HEK293 (cell line): ENCODE results near the gene PAK2.

Experiments used
- CTCF ChIA-PET: fragments of 350-600 bp; formaldehyde crosslinking; extraction: SDS; loops from one replicate; lab custom pipeline; 2021; ENCODE audit warnings: antibody characterized with exemption; lab: Yijun Ruan, JAX
- POLR2A ChIA-PET: fragments of 300-600 bp; formaldehyde crosslinking; extraction: SDS; loops from one replicate; lab custom pipeline; 2020; ENCODE audit warnings: antibody characterized with exemption, inconsistent platforms; lab: Yijun Ruan, JAX
- H3K27ac ChIP-seq: fragments of 200-500 bp; sonication (Bioruptor generic); 2 replicates; pipeline ENCODE4 v1.5.1; 2014; ENCODE audit warnings: low read depth, low read length, control low read depth, inconsistent platforms; ENCODE audit errors: extremely low read depth
- H3K36me3 ChIP-seq, 2 experiments: fragments of 200-500 bp in 1 of 2; sonication (Bioruptor generic) in 1 of 2; 1 replicate in 1 of 2; 2 replicates in 1 of 2; pipeline ENCODE4 v1.5.1; 2014 to 2017; ENCODE audit warnings: inconsistent platforms in 2 of 2, low read length in 2 of 2; ENCODE audit not compliant: control insufficient read depth in 2 of 2, insufficient read depth in 1 of 2
- H3K4me1 ChIP-seq: fragments of 200-500 bp; sonication (Bioruptor generic); 2 replicates; pipeline ENCODE4 v1.5.1; 2014; ENCODE audit warnings: mild to moderate bottlenecking, low read length, inconsistent platforms; ENCODE audit not compliant: control insufficient read depth, insufficient read depth
- H3K4me3 ChIP-seq: 2 replicates; pipeline ENCODE4 v1.5.1; 2011; ENCODE audit warnings: low read depth, mild to moderate bottlenecking, control low read depth, low read length, moderate library complexity
- H3K9me3 ChIP-seq: fragments of 200-500 bp; sonication (Bioruptor generic); 2 replicates; pipeline ENCODE4 v1.5.1; 2014; ENCODE audit warnings: low read depth, low read length, inconsistent platforms; ENCODE audit not compliant: control insufficient read depth, insufficient read depth
- GLI2 ChIP-seq: fragments of 450-650 bp; formaldehyde crosslinking; IDR thresholded peaks from 2 replicates; pipeline ENCODE4; 2017; ENCODE audit warnings: missing biosample characterization, missing genetic modification characterization, low read depth, borderline replicate concordance
- IKZF3 ChIP-seq: fragments of 450-650 bp; IDR thresholded peaks from 2 replicates; pipeline ENCODE4 v1.5.0; 2018; ENCODE audit warnings: missing biosample characterization, mild to moderate bottlenecking, missing genetic modification characterization, moderate library complexity
- KLF8 ChIP-seq: fragments of 450-650 bp; formaldehyde crosslinking; IDR thresholded peaks from 2 replicates; pipeline ENCODE4 v1.5.1; 2016; ENCODE audit warnings: missing biosample characterization, missing genetic modification characterization
- PRDM6 ChIP-seq: fragments of 450-650 bp; formaldehyde crosslinking; IDR thresholded peaks from 2 replicates; pipeline ENCODE4 v1.5.1; 2017; ENCODE audit warnings: missing biosample characterization, missing genetic modification characterization
- SETDB1 ChIP-seq: IDR thresholded peaks from one replicate; pipeline ENCODE4 v1.6.1; 2017; ENCODE audit warnings: mild to moderate bottlenecking, low read length, moderate library complexity, mixed read lengths; ENCODE audit not compliant: insufficient read length
- TRIM28 ChIP-seq: IDR thresholded peaks from 2 replicates; pipeline ENCODE4 v1.6.1; 2011; ENCODE audit warnings: low read length, control low read depth, borderline replicate concordance
- ZBTB6 ChIP-seq: fragments of 450-650 bp; formaldehyde crosslinking; IDR thresholded peaks from 2 replicates; pipeline ENCODE4 v1.5.1; 2017; ENCODE audit warnings: missing biosample characterization, missing genetic modification characterization
- ZFP37 ChIP-seq: fragments of 450-650 bp; formaldehyde crosslinking; IDR thresholded peaks from 2 replicates; pipeline ENCODE4 v1.5.1; 2016; ENCODE audit warnings: missing biosample characterization, missing genetic modification characterization
- ZIC2 ChIP-seq: fragments of 450-650 bp; formaldehyde crosslinking; IDR thresholded peaks from 2 replicates; pipeline ENCODE4 v1.5.1; 2016; ENCODE audit warnings: missing biosample characterization, missing genetic modification characterization
- ZNF138 ChIP-seq: fragments of 450-650 bp; formaldehyde crosslinking; IDR thresholded peaks from 2 replicates; pipeline ENCODE4 v1.5.1; 2016; ENCODE audit warnings: missing biosample characterization, missing genetic modification characterization, borderline replicate concordance
- ZNF19 ChIP-seq: fragments of 450-650 bp; formaldehyde crosslinking; IDR thresholded peaks from 2 replicates; pipeline ENCODE4; 2016; ENCODE audit warnings: missing biosample characterization, missing genetic modification characterization, low read depth
- ZNF24 ChIP-seq: fragments of 450-650 bp; formaldehyde crosslinking; IDR thresholded peaks from 2 replicates; pipeline ENCODE4 v1.5.1; 2016; ENCODE audit warnings: missing biosample characterization, missing genetic modification characterization
- ZNF266 ChIP-seq: fragments of 450-650 bp; formaldehyde crosslinking; IDR thresholded peaks from 2 replicates; pipeline ENCODE4 v1.5.1; 2016; ENCODE audit warnings: missing biosample characterization, missing genetic modification characterization, low read depth
- ZNF280C ChIP-seq: fragments of 450-650 bp; formaldehyde crosslinking; IDR thresholded peaks from 2 replicates; pipeline ENCODE4 v1.5.1; 2016; ENCODE audit warnings: missing biosample characterization, missing genetic modification characterization
- ZNF292 ChIP-seq: fragments of 450-650 bp; formaldehyde crosslinking; IDR thresholded peaks from 2 replicates; pipeline ENCODE4 v1.5.1; 2016; ENCODE audit warnings: low read depth, missing biosample characterization, missing genetic modification characterization, borderline replicate concordance
- ZNF324 ChIP-seq: fragments of 450-650 bp; formaldehyde crosslinking; IDR thresholded peaks from 2 replicates; pipeline ENCODE4 v1.5.1; 2016; ENCODE audit warnings: missing biosample characterization, missing genetic modification characterization
- ZNF416 ChIP-seq: fragments of 450-650 bp; formaldehyde crosslinking; IDR thresholded peaks from 2 replicates; pipeline ENCODE4 v1.5.1; 2016; ENCODE audit warnings: missing biosample characterization, missing genetic modification characterization
- ZNF488 ChIP-seq: fragments of 450-650 bp; formaldehyde crosslinking; IDR thresholded peaks from 2 replicates; pipeline ENCODE4 v1.5.1; 2016; ENCODE audit warnings: missing biosample characterization, missing genetic modification characterization
- ZNF513 ChIP-seq: fragments of 450-650 bp; IDR thresholded peaks from 2 replicates; pipeline ENCODE4 v1.5.1; 2018; ENCODE audit warnings: missing biosample characterization, missing genetic modification characterization
- ZNF521 ChIP-seq: fragments of 450-650 bp; formaldehyde crosslinking; IDR thresholded peaks from 2 replicates; pipeline ENCODE4 v1.5.1; 2017; ENCODE audit warnings: missing biosample characterization, mild to moderate bottlenecking, missing genetic modification characterization
- ZNF558 ChIP-seq: fragments of 450-650 bp; formaldehyde crosslinking; IDR thresholded peaks from 2 replicates; pipeline ENCODE4 v1.5.1; 2016; ENCODE audit warnings: missing biosample characterization, missing genetic modification characterization
- ZNF560 ChIP-seq: fragments of 450-650 bp; formaldehyde crosslinking; IDR thresholded peaks from 2 replicates; pipeline ENCODE4 v1.5.1; 2017; ENCODE audit warnings: missing biosample characterization, missing genetic modification characterization, borderline replicate concordance
- ZNF600 ChIP-seq: fragments of 450-650 bp; formaldehyde crosslinking; IDR thresholded peaks from 2 replicates; pipeline ENCODE4 v1.5.1; 2016; ENCODE audit warnings: missing biosample characterization, missing genetic modification characterization
- ZNF654 ChIP-seq: fragments of 450-650 bp; formaldehyde crosslinking; IDR thresholded peaks from 2 replicates; pipeline ENCODE4 v1.5.1; 2016; ENCODE audit warnings: low read depth, missing biosample characterization, missing genetic modification characterization
- ZNF658 ChIP-seq: fragments of 450-650 bp; formaldehyde crosslinking; IDR thresholded peaks from 2 replicates; pipeline ENCODE4; 2016; ENCODE audit warnings: missing biosample characterization, missing genetic modification characterization
- ZNF791 ChIP-seq: fragments of 450-650 bp; formaldehyde crosslinking; IDR thresholded peaks from 2 replicates; pipeline ENCODE4 v1.5.1; 2016; ENCODE audit warnings: missing biosample characterization, missing genetic modification characterization
- ZNF792 ChIP-seq: fragments of 450-650 bp; formaldehyde crosslinking; IDR thresholded peaks from 2 replicates; pipeline ENCODE4 v1.5.1; 2016; ENCODE audit warnings: missing biosample characterization, missing genetic modification characterization
- ZNF843 ChIP-seq: fragments of 450-650 bp; formaldehyde crosslinking; IDR thresholded peaks from 2 replicates; pipeline ENCODE4 v1.5.1; 2016; ENCODE audit warnings: missing biosample characterization, missing genetic modification characterization

Gene PAK2

GRCh38 chr3:196774848-196775422 lies 35.3 kb downstream of the PAK2 start:
- no peak overlapping the region for H3K27ac ChIP-seq
- H3K36me3 ChIP-seq = peaks cover 0 to 3% of the 10 kb centered on the region in 2 experiments; a peak in 1 of 3 replicates
- H3K4me3 ChIP-seq = no peak overlapping the region
- POLR2A ChIA-PET = no interaction called here
- H3K9me3 ChIP-seq = no peaks in the 10 kb centered on the region
- H3K4me1 ChIP-seq = peaks cover 6% of the 10 kb centered on the region; the same call in 1 of the 2 replicates
- TF ChIP-seq ZIC2 (tag by site-specific recombination) (no peak), ZFP37 (no peak), PRDM6 (tag by site-specific recombination) (no peak), IKZF3 (tag by site-specific recombination) (no peak), ZNF521 (tag by site-specific recombination) (no peak), ZBTB6 (tag by site-specific recombination) (no peak), ZNF292 (tag by site-specific recombination) (no peak), ZNF792 (no peak), KLF8 (tag by site-specific recombination) (no peak), ZNF266 (no peak), ZNF324 (tag by site-specific recombination) (no peak), ZNF654 (tag by site-specific recombination) (no peak), ZNF600 (tag by site-specific recombination) (no peak), ZNF843 (tag by site-specific recombination) (no peak), ZNF560 (no peak), TRIM28 (no peak)
- CTCF ChIA-PET = interaction anchor here (0.6 to 0.7 kb wide), 2 partner anchors 262 to 942 kb away, joined by 3 read pairs; no protein-coding TSS in a partner anchor

GRCh38 chr3:196775938-196776337 lies 36.3 kb downstream of the PAK2 start:
- peaks cover 0 to 4% of the 10 kb centered on the region in 2 experiments; a peak in 1 of 3 replicates for H3K36me3 ChIP-seq
- POLR2A ChIA-PET = no interaction called here
- no peaks in the 10 kb centered on the region for H3K9me3 ChIP-seq

GRCh38 chr3:196777836-196778235 lies 38.2 kb downstream of the PAK2 start:
- ChIA-PET CTCF (interaction anchor here (0.6 kb wide), 1 partner anchor 15 kb away, joined by 3 read pairs; no protein-coding TSS in a partner anchor), POLR2A (no interaction called here)
- H3K9me3 ChIP-seq = no peaks in the 10 kb centered on the region
- H3K4me1 ChIP-seq = peaks cover 2% of the 10 kb centered on the region; the same call in 1 of the 2 replicates
- no peak overlapping the region for H3K27ac ChIP-seq
- H3K36me3 ChIP-seq = peaks cover 0 to 7% of the 10 kb centered on the region in 2 experiments; a peak in 1 of 3 replicates
- no peak overlapping the region for H3K4me3 ChIP-seq
- TF ChIP-seq KLF8 (tag by site-specific recombination) (no peak), ZNF488 (tag by site-specific recombination) (no peak), ZNF658 (tag by site-specific recombination) (no peak), GLI2 (tag by site-specific recombination) (no peak), ZNF513 (tag by site-specific recombination) (no peak), ZNF24 (no peak), ZNF280C (tag by site-specific recombination) (no peak), ZNF138 (tag by site-specific recombination) (no peak), SETDB1 (no peak), ZNF791 (tag by site-specific recombination) (no peak)

More at GRCh38 chr3:196775938-196776337, 36.3 kb downstream of the PAK2 start:
- no peak overlapping the region for H3K27ac ChIP-seq
- peaks cover 6% of the 10 kb centered on the region; the same call in 1 of the 2 replicates for H3K4me1 ChIP-seq
- H3K4me3 ChIP-seq = no peak overlapping the region
- no peak for TF ChIP-seq ZNF19 (tag by site-specific recombination)
- TF ChIP-seq ZNF416 (tag by site-specific recombination) = no peak
- no peak for TF ChIP-seq ZNF658 (tag by site-specific recombination)
- no peak for TF ChIP-seq ZNF558 (tag by site-specific recombination)
- CTCF ChIA-PET = no interaction called here
